GM12878 (cell line): ENCODE results near the gene NCOA6. TPM values are rescaled to one million over a fixed set of nuclear protein-coding genes. Genes with fewer than 3 reads are reported as not detected.
A peak's percentile ranks its signal among the peaks of the same experiment; 100 is the strongest.

Experiments used
- ATAC-seq: fragments of 200-7000 bp; cut with Tn5 transposase; 3 replicates; pipeline ENCODE4 v1.9.1; 2020; ENCODE audit warnings: mild to moderate bottlenecking, moderate library complexity
- BruUV-seq: library from RNA; stranded (reverse); fragments of 400-500 nt; replicated peaks from 2 replicates; lab custom pipeline; 2021; lab: Mats Ljungman, UMichigan
- CTCF ChIA-PET: fragments of 300-600 bp; sonication (Branson Sonifier 250); formaldehyde crosslinking; extraction: SDS; loops from one replicate; lab custom pipeline; 2021; ENCODE audit warnings: inconsistent platforms; lab: Yijun Ruan, JAX
- POLR2A ChIA-PET: fragments of 350-600 bp; formaldehyde crosslinking; extraction: SDS; loops from one replicate; lab custom pipeline; 2021; ENCODE audit warnings: inconsistent platforms; lab: Charles Lee
- RAD21 ChIA-PET: fragments of 300-600 bp; sonication (Branson Sonifier 250); formaldehyde crosslinking; loops from one replicate; lab custom pipeline; 2023; ENCODE audit warnings: antibody characterized with exemption; ENCODE audit not compliant: unreplicated experiment; lab: Charles Lee
- SMC1A ChIA-PET: fragments of 300-600 bp; sonication (Branson Sonifier 250); formaldehyde crosslinking; loops from one replicate; lab custom pipeline; 2023; ENCODE audit not compliant: unreplicated experiment, uncharacterized antibody; lab: Charles Lee
- DNase-seq: peaks from one replicate; pipeline ENCODE4 v3.0.0-alpha.2; 2011; ENCODE audit warnings: low read depth, low spot score
- FAIRE-seq: peaks from 3 replicates; lab custom pipeline; 2011; peaks lifted over from hg19 to GRCh38; lab: Jason Lieb, UNC
- H2AFZ ChIP-seq: 2 replicates; pipeline ENCODE4 v1.6.0; 2011; ENCODE audit warnings: low read depth, low read length, control low read depth; ENCODE audit not compliant: control insufficient read depth
- H3K27ac ChIP-seq: 2 replicates; pipeline ENCODE4 v1.5.1; 2011; ENCODE audit warnings: control low read depth; ENCODE audit not compliant: control insufficient read depth, insufficient read depth
- H3K27me3 ChIP-seq, 2 experiments: replicated peaks in 1 of 2; 2 replicates each; pipeline versions ENCODE4 v1.6.0 to v1.6.1; 2011; ENCODE audit warnings: low read length in 1 of 2; ENCODE audit not compliant: control insufficient read depth in 2 of 2, insufficient read depth in 2 of 2
- H3K36me3 ChIP-seq, 2 experiments: 2 replicates each; pipeline ENCODE4 v1.5.1; 2011; ENCODE audit warnings: low read length in 1 of 2; ENCODE audit not compliant: control insufficient read depth in 2 of 2, insufficient read depth in 2 of 2
- H3K4me1 ChIP-seq: 2 replicates; pipeline ENCODE4 v1.6.1; 2011; ENCODE audit warnings: mild to moderate bottlenecking, low read length, moderate library complexity, mixed read lengths; ENCODE audit not compliant: control insufficient read depth, insufficient read depth
- H3K4me2 ChIP-seq: 2 replicates; pipeline ENCODE4 v1.6.0; 2011; ENCODE audit warnings: control low read depth; ENCODE audit not compliant: control insufficient read depth, insufficient read depth
- H3K4me3 ChIP-seq: fragments of 200-600 bp; sonication (generic); 2 replicates; pipeline ENCODE4 v1.5.1; 2016
- H3K79me2 ChIP-seq: 2 replicates; pipeline ENCODE4 v1.6.0; 2011; ENCODE audit warnings: low read length; ENCODE audit not compliant: control insufficient read depth, insufficient read depth
- H3K9ac ChIP-seq: 2 replicates; pipeline ENCODE4 v1.8.0; 2011; ENCODE audit warnings: low read length, control low read depth, mixed read lengths; ENCODE audit not compliant: control insufficient read depth, insufficient read depth
- H3K9me3 ChIP-seq: replicated peaks from 3 replicates; pipeline ENCODE4 v1.5.1; 2011; ENCODE audit warnings: mild to moderate bottlenecking, low read length; ENCODE audit not compliant: control insufficient read depth, insufficient read depth
- H4K20me1 ChIP-seq: 2 replicates; pipeline ENCODE4 v1.6.0; 2011; ENCODE audit not compliant: control insufficient read depth, insufficient read depth
- BHLHE40 ChIP-seq, 2 experiments: fragments of 450-650 bp in 1 of 2; IDR thresholded peaks; 2 replicates each; pipeline ENCODE4 v1.6.1; 2011 to 2017; ENCODE audit warnings: low read depth in 2 of 2, borderline replicate concordance in 1 of 2, improper control_type of control experiment in 1 of 2, low read length in 1 of 2, mild to moderate bottlenecking in 1 of 2
- HDGF ChIP-seq: fragments of 450-650 bp; IDR thresholded peaks from 2 replicates; pipeline ENCODE4 v1.6.1; 2016; ENCODE audit warnings: antibody characterized with exemption
- MLLT1 ChIP-seq: fragments of 450-650 bp; IDR thresholded peaks from 2 replicates; pipeline ENCODE4 v1.6.1; 2016; ENCODE audit warnings: mild to moderate bottlenecking
- SMAD1 ChIP-seq: fragments of 450-650 bp; IDR thresholded peaks from 2 replicates; pipeline ENCODE4 v1.6.1; 2018; ENCODE audit warnings: mild to moderate bottlenecking, low read depth; ENCODE audit not compliant: partially characterized antibody
- in situ Hi-C: fragments of 300-500 bp; cut with MboI; formaldehyde crosslinking; loops from 9 replicates; pipeline ENCODE4 v1.14.3; 2018; ENCODE audit warnings: mixed read lengths
- intact Hi-C: fragments of 100-400 bp; cut with micrococcal nuclease; formaldehyde crosslinking; loops from one replicate; pipeline ENCODE4 v1.14.2; 2022; ENCODE audit not compliant: unreplicated experiment
- polyA plus RNA-seq, 11 experiments: library from polyadenylated mRNA; depleted of rRNA in 4 of 11; unstranded in 6 of 11; stranded (reverse) in 5 of 11; fragments of >200 nt; fragmentation: Nextera tagmentation in 4 of 11; fragmentation: Illumina TruSeq in 1 of 11; extraction: Ambion mirVana in 4 of 11; extraction: Trizol in 1 of 11; gene quantifications; 1 replicate in 1 of 11; 2 replicates in 10 of 11; pipeline versions ENCODE4 v1.2.1 to v1.2.3, GENCODE V29; 2011 to 2016; ENCODE audit warnings: inconsistent platforms in 2 of 11, missing spikeins in 2 of 11, low read depth in 1 of 11
- total RNA-seq, 4 experiments: library from RNA; depleted of rRNA in 3 of 4; stranded (reverse); fragments of >200 nt in 3 of 4; fragmentation: Illumina TruSeq in 1 of 4; extraction: Trizol in 1 of 4; gene quantifications; 2 replicates each; pipeline versions ENCODE4 v1.2.1 to v1.2.3, GENCODE V29; 2013 to 2021
- TF ChIP-seq, protein P1 (sequence below): fragments of 150-350 bp; IDR thresholded peaks from 2 replicates; pipeline ENCODE4 v1.6.1; 2016; ENCODE audit warnings: low read depth, low read length

The NCOA6 gene
- total and polyA plus RNA-seq, 10 of the 15 experiments (the other 5 are each of a cell fraction or from before 2014, with no cell fraction given): 6.1 to 20.6 (median 12.6) TPM

GRCh38 chr20:34710861-34711574, 114.4 kb downstream of the NCOA6 start (continued):
- TF ChIP-seq, protein P1, sequence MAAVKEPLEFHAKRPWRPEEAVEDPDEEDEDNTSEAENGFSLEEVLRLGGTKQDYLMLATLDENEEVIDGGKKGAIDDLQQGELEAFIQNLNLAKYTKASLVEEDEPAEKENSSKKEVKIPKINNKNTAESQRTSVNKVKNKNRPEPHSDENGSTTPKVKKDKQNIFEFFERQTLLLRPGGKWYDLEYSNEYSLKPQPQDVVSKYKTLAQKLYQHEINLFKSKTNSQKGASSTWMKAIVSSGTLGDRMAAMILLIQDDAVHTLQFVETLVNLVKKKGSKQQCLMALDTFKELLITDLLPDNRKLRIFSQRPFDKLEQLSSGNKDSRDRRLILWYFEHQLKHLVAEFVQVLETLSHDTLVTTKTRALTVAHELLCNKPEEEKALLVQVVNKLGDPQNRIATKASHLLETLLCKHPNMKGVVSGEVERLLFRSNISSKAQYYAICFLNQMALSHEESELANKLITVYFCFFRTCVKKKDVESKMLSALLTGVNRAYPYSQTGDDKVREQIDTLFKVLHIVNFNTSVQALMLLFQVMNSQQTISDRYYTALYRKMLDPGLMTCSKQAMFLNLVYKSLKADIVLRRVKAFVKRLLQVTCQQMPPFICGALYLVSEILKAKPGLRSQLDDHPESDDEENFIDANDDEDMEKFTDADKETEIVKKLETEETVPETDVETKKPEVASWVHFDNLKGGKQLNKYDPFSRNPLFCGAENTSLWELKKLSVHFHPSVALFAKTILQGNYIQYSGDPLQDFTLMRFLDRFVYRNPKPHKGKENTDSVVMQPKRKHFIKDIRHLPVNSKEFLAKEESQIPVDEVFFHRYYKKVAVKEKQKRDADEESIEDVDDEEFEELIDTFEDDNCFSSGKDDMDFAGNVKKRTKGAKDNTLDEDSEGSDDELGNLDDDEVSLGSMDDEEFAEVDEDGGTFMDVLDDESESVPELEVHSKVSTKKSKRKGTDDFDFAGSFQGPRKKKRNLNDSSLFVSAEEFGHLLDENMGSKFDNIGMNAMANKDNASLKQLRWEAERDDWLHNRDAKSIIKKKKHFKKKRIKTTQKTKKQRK: no peak
- TF ChIP-seq, all 136 proteins: peak for 2

GRCh38 chr20:34710568-34710839, 114.9 kb downstream of the NCOA6 start:
- H3K36me3 ChIP-seq: peaks cover 0 to 4% of the 10 kb centered on the region in 2 experiments; a peak in 2 of 4 replicates
- H3K79me2 ChIP-seq: peaks cover 4% of the 10 kb centered on the region
- FAIRE-seq (no peak), ATAC-seq (no peak), DNase-seq (no peak)
- 0 out of 2 replicates have a peak, but pooled peaks have one; percentile 22 for TF ChIP-seq MLLT1
- no peak for TF ChIP-seq SMAD1
- TF ChIP-seq HDGF: peak; percentile 94
- TF ChIP-seq BHLHE40 (IDR thresholded peaks at IDR 0.05; ENCODE audit: borderline replicate concordance in 1 of 2, low read depth in 2 of 2, low read length in 1 of 2): no peak
- peak overlapping the region; percentile 91 for H3K4me3 ChIP-seq
- in situ Hi-C loops (no loop called here), intact Hi-C loops (loop anchor here (2.0 kb wide), 1 partner anchor 44 kb away; no protein-coding TSS in a partner anchor)
- H2AFZ ChIP-seq: no peak overlapping the region
- H3K9me3 ChIP-seq: no peaks in the 10 kb centered on the region
- ChIA-PET RAD21 (interaction anchor here (1.3 to 7.0 kb wide), 4 partner anchors 10 to 195 kb away, joined by 6 to 112 read pairs (median 17); partner anchors contain the start of gene DYNLRB1), POLR2A (interaction anchor here (1.0 to 2.5 kb wide), 3 partner anchors 9 to 398 kb away, joined by 3 to 18 read pairs (median 4); no protein-coding TSS in a partner anchor), SMC1A (interaction anchor here (0.6 to 13.1 kb wide), 5 partner anchors 10 to 58 kb away, joined by 3 to 146 read pairs (median 4); no protein-coding TSS in a partner anchor), CTCF (interaction anchor here (0.7 to 10.2 kb wide), 10 partner anchors 10 to 499 kb away, joined by 3 to 118 read pairs (median 6); partner anchors contain the start of gene DYNLRB1)
- no peaks in the 10 kb centered on the region for H3K27me3 ChIP-seq
- H3K4me2 ChIP-seq: peak overlapping the region; percentile 78
- BruUV-seq: TSS peak; percentile 33
- H3K4me1 ChIP-seq: peaks cover 23% of the 10 kb centered on the region
- peak overlapping the region; percentile 54 for H3K9ac ChIP-seq
- H3K27ac ChIP-seq: peak overlapping the region; percentile 38
- H4K20me1 ChIP-seq: no peaks in the 10 kb centered on the region
